ENCODE measurements around the gene NUDT5.
A peak's percentile ranks its signal among the peaks of the same experiment; 100 is the strongest.

Gene NUDT5

DNA sequence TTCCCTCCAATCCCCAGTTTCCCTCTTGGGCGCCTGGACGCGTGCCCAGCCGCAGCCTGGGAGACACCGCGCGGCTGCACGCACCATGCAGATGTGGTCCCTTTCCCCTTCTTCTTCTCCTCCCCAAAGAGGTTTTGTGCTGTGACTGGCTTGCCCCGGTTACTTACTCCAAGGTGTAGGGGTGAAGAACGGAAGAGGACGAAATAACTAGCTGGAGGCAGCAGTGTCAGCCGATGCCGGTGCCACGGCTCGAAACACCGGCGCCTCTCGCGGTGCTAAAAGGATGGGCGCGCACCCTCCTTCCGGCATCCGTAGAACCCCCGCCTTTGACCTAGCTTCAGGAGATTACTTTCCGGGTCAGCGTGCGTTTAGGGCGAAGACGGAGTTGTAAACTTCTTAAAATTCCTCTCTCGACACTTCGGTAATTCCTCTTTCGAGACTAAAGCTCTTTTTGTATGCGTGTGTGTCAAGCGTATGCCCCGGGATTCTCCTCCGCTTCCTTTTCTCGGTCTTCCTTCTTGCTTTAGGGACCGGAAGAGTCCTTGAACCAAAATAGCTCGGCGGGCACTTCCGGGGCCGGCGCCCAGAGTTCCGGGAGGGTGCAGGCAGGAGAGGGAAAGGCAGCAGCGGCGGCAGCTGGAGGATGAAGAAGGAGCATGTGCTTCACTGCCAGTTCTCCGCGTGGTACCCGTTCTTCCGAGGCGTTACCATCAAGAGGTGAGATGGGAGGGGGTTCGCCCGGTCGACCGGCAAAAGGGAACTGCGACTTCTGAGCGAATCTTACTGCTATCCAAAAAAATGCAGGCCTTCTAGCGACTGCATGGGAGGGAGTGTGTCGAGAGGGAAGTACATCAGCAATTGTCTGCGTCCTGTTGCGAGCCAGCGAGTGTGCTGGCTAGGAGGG lies at the start of gene NUDT5, which contains the start of gene CDC123:
Gene NUDT5 (minus strand): TSS at position 289 of the 904 bp plus-strand sequence. CDS start 9,600 bp downstream, outside the sequence.
Gene CDC123 (plus strand): TSS at position 586 of the 904 bp plus-strand sequence. CDS start 58 bp downstream, at position 644.
- TF ChIP-seq, protein P1, sequence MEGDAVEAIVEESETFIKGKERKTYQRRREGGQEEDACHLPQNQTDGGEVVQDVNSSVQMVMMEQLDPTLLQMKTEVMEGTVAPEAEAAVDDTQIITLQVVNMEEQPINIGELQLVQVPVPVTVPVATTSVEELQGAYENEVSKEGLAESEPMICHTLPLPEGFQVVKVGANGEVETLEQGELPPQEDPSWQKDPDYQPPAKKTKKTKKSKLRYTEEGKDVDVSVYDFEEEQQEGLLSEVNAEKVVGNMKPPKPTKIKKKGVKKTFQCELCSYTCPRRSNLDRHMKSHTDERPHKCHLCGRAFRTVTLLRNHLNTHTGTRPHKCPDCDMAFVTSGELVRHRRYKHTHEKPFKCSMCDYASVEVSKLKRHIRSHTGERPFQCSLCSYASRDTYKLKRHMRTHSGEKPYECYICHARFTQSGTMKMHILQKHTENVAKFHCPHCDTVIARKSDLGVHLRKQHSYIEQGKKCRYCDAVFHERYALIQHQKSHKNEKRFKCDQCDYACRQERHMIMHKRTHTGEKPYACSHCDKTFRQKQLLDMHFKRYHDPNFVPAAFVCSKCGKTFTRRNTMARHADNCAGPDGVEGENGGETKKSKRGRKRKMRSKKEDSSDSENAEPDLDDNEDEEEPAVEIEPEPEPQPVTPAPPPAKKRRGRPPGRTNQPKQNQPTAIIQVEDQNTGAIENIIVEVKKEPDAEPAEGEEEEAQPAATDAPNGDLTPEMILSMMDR (IDR thresholded peaks at IDR 0.05; ENCODE audit: low read depth, low read length), result no peak

DNA sequence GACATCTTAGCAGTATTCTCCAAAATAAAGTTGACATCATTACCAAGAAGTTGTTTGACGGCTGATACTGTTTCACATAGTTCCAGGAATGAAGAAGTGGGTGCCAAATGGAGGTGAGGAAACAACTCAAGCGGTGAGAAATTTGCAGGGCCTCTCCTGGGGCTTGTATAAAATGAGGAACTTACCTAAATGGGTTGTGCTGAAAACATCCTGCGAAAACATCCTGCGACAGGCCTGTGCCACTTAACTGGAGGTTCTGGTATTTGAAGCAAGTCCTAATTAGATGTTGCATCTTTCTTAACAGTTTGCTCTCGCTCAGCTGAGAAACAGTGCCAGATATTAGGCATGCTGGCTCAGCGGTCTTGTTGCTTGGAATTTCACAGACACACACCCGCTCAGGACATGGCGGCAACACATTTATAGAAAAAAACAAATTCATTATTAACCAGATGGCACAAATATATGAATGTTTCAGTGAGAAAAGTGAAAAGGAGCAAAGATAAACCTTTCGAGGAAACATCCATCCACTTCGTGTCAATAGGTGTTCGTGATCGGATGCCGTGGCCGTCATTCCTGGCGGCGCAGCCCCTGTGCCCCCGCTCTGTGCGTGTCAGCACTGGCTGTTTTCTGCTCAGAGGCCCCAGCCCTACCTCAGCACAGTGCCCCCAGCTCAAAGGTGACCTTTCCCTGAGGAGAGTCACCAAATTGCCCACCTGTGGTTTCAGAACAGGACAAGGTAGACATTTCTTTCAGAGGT lies 48.4 kb upstream of the NUDT5 start:
- no peak for DNase-seq (ENCODE audit: extremely low read depth, low read depth)

More for the DNA sequence above, at the start of gene NUDT5, which contains the start of gene CDC123:
- DNase-seq (ENCODE audit: extremely low read depth, low read depth), result peak; percentile 59

DNA sequence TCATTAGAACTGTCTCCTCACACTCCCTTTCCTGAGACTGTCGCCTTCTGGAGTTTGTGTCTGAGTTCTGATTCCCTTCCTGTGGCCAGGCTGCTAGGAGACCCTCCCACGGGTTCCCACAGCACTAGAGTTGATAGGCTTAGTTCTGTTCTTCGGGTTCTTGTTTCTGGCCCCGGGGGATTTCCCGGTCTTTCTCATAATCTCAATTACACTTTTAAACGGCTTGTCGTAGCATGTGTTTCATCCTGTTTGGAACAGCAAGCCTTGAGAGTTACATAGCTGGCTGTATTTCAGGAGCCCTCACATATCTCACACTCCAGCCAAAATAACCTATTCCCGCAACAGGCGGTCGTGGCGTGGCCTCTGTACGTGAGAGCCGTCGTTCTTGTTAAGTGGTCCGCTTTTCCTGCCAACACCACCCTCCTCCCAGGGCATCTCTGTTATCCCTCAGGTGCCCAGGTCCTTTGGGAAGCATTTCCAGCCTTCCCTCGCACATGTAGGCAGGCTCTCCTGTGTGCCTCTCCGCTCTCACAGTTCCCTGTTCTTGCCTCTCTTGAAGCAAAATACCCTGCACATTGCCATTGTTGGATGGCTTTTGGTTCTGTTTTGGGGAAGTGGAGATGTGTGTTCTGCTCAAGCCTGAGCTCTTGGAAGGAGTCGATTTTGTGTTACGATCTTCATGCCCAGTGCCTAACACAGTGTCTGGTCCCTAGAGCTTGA lies 46.3 kb upstream of the NUDT5 start:
- DNase-seq (ENCODE audit: extremely low read depth, low read depth), result no peak
- TF ChIP-seq, protein P1 (IDR thresholded peaks at IDR 0.05; ENCODE audit: low read depth, low read length), result no peak

More for the DNA sequence above, 48.4 kb upstream of the NUDT5 start:
- TF ChIP-seq, protein P1 (IDR thresholded peaks at IDR 0.05; ENCODE audit: low read depth, low read length), result no peak

DNA sequence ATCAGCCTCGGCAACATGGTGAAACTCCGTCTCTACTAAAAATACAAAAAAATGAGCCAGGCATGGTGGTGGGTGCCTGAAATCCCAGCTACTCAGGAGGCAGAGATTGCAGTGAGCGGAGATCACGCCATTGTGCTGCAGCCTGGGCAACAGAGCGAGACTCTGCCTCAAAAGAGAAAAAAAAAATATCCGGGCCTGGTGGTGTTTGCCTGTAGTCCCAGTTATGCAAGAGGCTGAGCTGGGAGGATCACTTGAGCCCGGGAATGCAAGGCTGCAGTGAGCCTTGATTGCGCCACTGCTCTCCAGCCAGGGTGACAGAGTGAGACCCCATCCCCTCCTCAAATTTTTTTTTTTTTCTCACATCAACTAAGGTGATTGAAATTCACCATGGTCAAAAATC lies 43.1 kb upstream of the NUDT5 start:
- TF ChIP-seq, protein P1 (IDR thresholded peaks at IDR 0.05; ENCODE audit: low read depth, low read length), result no peak
- no peak for DNase-seq (ENCODE audit: extremely low read depth, low read depth)

DNA sequence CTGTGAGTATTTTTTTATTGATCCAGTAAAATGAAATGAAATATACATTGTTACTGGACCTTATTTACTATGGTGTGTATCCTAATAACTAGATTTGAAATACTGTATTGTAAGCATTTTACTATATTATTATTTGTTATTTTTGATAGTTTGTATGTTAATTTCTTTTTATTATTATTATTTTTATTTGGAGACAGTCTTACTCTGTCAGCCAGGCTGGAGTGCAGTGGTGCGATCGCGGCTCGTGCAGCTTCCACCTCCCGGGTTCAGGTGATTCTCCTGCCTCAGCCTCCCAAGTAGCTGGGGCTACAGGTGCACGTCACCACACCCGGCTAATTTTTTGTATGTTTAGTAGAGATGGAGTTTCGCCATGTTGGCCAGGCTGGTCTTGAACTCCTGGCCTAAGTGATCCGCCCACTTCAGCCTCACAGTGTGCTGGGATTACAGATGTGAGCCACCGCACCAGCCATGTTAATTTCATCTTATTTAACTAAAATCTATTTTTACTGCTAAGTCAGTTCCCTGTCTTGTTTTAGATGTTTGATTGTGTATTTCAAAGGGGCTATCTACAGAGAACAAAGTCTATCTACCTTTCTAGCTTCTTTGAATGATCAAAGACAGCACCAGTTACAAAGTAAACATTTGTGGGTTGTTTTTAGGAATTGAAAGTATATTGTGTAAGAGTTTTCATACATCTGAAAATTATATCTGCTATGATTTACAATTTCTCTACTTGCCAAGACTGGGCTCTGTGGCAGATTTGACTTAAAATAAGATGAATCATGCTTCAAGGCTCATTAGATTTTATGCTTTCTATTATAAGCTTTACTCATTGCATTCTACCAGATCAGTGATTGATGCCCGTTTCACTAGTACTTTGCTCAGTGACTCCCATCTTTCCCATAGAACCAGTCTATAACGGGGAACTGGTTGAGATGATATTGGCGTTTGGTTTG lies 41.9 kb upstream of the NUDT5 start:
- TF ChIP-seq, protein P1 (IDR thresholded peaks at IDR 0.05; ENCODE audit: low read depth, low read length), result no peak
- DNase-seq (ENCODE audit: extremely low read depth, low read depth), result no peak

DNA sequence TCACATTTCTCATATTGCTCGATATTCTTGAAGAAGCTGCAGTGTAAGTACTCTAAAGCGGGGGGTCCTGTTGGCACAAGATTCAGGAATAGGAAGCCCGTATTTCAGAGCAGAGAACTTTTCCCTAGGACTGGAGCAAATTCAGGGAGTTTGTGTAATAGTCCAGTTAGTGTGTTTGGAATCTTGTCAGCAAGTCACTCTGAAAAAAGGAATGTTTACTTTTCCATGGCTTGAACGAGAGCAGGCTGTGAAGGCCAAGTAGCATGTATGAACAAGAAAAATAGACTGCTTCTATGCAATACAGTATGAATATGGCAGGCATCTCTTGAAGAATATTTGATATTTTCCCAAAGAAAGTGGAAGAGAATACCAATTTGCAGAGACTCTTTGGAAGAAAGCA lies 40.1 kb upstream of the NUDT5 start:
- DNase-seq (ENCODE audit: extremely low read depth, low read depth), result no peak
- TF ChIP-seq, protein P1 (IDR thresholded peaks at IDR 0.05; ENCODE audit: low read depth, low read length), result no peak
